CD4-positive, alpha-beta T cell (primary cell): ENCODE measurements around the gene METTL21C. TPM values are rescaled to one million over a fixed set of nuclear protein-coding genes. Genes with fewer than 3 reads are reported as not detected.

ENCODE experiments used
- ATAC-seq: fragments of 200-7000 bp; cut with Tn5 transposase; one replicate; pipeline ENCODE4 v1.10.0; 2022; ENCODE audit warnings: mild to moderate bottlenecking; ENCODE audit not compliant: poor library complexity
- CTCF ChIA-PET: fragments of 350-600 bp; sonication (Branson Sonifier 250); formaldehyde crosslinking; loops from one replicate; lab custom pipeline; 2021; ENCODE audit warnings: antibody characterized with exemption, inconsistent platforms; lab: Charles Lee
- POLR2A ChIA-PET: fragments of 350-600 bp; sonication (Branson Sonifier 250); formaldehyde crosslinking; loops from one replicate; lab custom pipeline; 2021; ENCODE audit warnings: antibody characterized with exemption, inconsistent platforms; lab: Charles Lee
- DNase-seq, 14 experiments: peaks; one replicate each; pipeline ENCODE4 v3.0.0-alpha.2; 2013 to 2020; ENCODE audit warnings: mixed read lengths in 2 of 14
- H3K27ac ChIP-seq, 2 donors: one replicate each; pipeline versions ENCODE4 v1.5.1 to v1.7.0; 2013; ENCODE audit warnings: low read length in 2 of 2, low read depth in 1 of 2, mild to moderate bottlenecking in 1 of 2
- H3K27me3 ChIP-seq, 2 experiments: 1 replicate in 1 of 2; 2 replicates in 1 of 2; pipeline versions ENCODE4 v1.6.1 to v1.7.0; 2013; ENCODE audit warnings: low read length in 2 of 2, control low read depth in 1 of 2, mild to moderate bottlenecking in 1 of 2, moderate library complexity in 1 of 2; ENCODE audit not compliant: insufficient read depth in 2 of 2, control insufficient read depth in 1 of 2
- H3K36me3 ChIP-seq: one replicate; pipeline ENCODE4 v1.6.1; 2013; ENCODE audit warnings: low read length, control low read depth; ENCODE audit not compliant: insufficient read depth
- H3K4me1 ChIP-seq: one replicate; pipeline ENCODE4 v1.6.1; 2013; ENCODE audit warnings: low read length, control low read depth; ENCODE audit not compliant: insufficient read depth
- H3K4me3 ChIP-seq: one replicate; pipeline ENCODE4 v1.5.1; 2013; ENCODE audit warnings: mild to moderate bottlenecking, low read length, moderate library complexity
- H3K9me3 ChIP-seq, 2 experiments: 1 replicate in 1 of 2; 2 replicates in 1 of 2; pipeline versions ENCODE4 v1.6.1 to v1.7.0; 2013; ENCODE audit warnings: low read length in 2 of 2, mild to moderate bottlenecking in 2 of 2, control low read depth in 1 of 2, moderate library complexity in 1 of 2; ENCODE audit not compliant: control insufficient read depth in 1 of 2, insufficient read depth in 1 of 2
- H3K27ac Mint-ChIP-seq: one replicate; pipeline ENCODE4 v1.8.0; 2020; ENCODE audit warnings: mixed read lengths
- H3K27me3 Mint-ChIP-seq: one replicate; pipeline ENCODE4 v1.8.0; 2021; ENCODE audit warnings: mixed read lengths
- H3K36me3 Mint-ChIP-seq: one replicate; pipeline ENCODE4 v1.8.0; 2021; ENCODE audit warnings: low read depth, mixed read lengths
- H3K4me1 Mint-ChIP-seq: one replicate; pipeline ENCODE4 v1.8.0; 2021; ENCODE audit warnings: low read depth, mixed read lengths
- H3K4me3 Mint-ChIP-seq: one replicate; pipeline ENCODE4 v1.8.0; 2020; ENCODE audit warnings: mild to moderate bottlenecking, mixed read lengths
- H3K9me3 Mint-ChIP-seq: one replicate; pipeline ENCODE4 v1.8.0; 2020; ENCODE audit warnings: mixed read lengths
- CTCF ChIP-seq: fragments of 200-600 bp; IDR thresholded peaks from one replicate; pipeline ENCODE4 v1.8.0; 2022; ENCODE audit warnings: antibody characterized with exemption, mild to moderate bottlenecking
- intact Hi-C, 2 experiments: fragments of 100-400 bp; cut with DNase I in 1 of 2; cut with micrococcal nuclease in 1 of 2; formaldehyde crosslinking; loops; one replicate each; pipeline versions ENCODE4 v1.15.1 to v1.9.0; 2023 to 2025; cut with DNase I, micrococcal nuclease
- total RNA-seq, 174 experiments: library from RNA in 2 of 174; stranded (reverse) in 2 of 174; gene quantifications; one replicate each; pipeline ENCODE4 v1.2.3 and lab custom pipeline; 2021 to 2026

METTL21C gene
- total RNA-seq, 2 experiments from 2014 or later, result not detected

DNA sequence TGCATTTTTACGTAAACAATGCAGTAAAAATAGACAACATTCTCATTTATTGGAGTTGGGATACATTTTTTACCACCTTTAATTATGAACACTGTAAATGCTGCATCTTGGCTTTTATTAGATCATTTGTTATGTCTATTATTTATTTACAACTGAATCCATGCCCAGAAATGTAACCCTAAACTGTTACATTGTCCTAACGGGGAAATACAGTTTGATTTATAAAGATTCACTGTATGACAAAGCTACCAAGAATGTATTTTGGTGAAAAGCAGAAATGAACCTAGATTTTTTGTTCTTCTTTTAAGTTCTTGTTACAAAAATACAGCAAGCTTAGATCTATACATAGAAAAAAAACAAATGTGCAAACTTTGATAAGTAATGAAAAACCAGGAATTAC is 1.1 kb downstream of the METTL21C start:
- Histone ChIP-seq H3K27me3 (peaks cover 0 to 2% of the 10 kb centered on the region in 2 experiments), H3K4me3 (no peak overlapping the region), H3K4me1 (no peaks in the 10 kb centered on the region), H3K27ac (no peak overlapping the region), H3K36me3 (no peaks in the 10 kb centered on the region), H3K9me3 (no peaks in the 10 kb centered on the region)
- ChIA-PET CTCF (no interaction called here), POLR2A (no interaction called here)
- H3K4me1 Mint-ChIP-seq, result no peaks in the 10 kb centered on the region
- peaks cover 60% of the 10 kb centered on the region for H3K27me3 Mint-ChIP-seq
- TF ChIP-seq CTCF, result no peak
- intact Hi-C loops, result no loop called here
- H3K4me3 Mint-ChIP-seq, result no peak overlapping the region
- peaks cover 3% of the 10 kb centered on the region for H3K9me3 Mint-ChIP-seq
- H3K27ac Mint-ChIP-seq, result no peak overlapping the region
- no peaks in the 10 kb centered on the region for H3K36me3 Mint-ChIP-seq
- DNase-seq (no peak), ATAC-seq (no peak)

GRCh38 chr13:102693250-102693649 is 1.6 kb downstream of the METTL21C start:
- H3K4me3 ChIP-seq, result no peak overlapping the region
- CTCF ChIA-PET, result no interaction called here
- H3K4me1 Mint-ChIP-seq, result no peaks in the 10 kb centered on the region
- no peak overlapping the region for H3K4me3 Mint-ChIP-seq
- no peaks in the 10 kb centered on the region for H3K36me3 ChIP-seq
- no peaks in the 10 kb centered on the region for H3K9me3 ChIP-seq
- ATAC-seq, result no peak
- no peaks in the 10 kb centered on the region for H3K36me3 Mint-ChIP-seq
- no peak for TF ChIP-seq CTCF
- H3K27me3 Mint-ChIP-seq, result peaks cover 55% of the 10 kb centered on the region
- intact Hi-C loops, result no loop called here
- no peak overlapping the region for H3K27ac ChIP-seq
- H3K4me1 ChIP-seq, result peaks cover under 1% of the 10 kb centered on the region
- no peak overlapping the region for H3K27ac Mint-ChIP-seq
- no peak for DNase-seq
- peaks cover 0 to 2% of the 10 kb centered on the region in 2 experiments for H3K27me3 ChIP-seq
- POLR2A ChIA-PET, result no interaction called here
- no peaks in the 10 kb centered on the region for H3K9me3 Mint-ChIP-seq

GRCh38 chr13:102692491-102692826 is 2.4 kb downstream of the METTL21C start:
- TF ChIP-seq CTCF, result no peak
- DNase-seq (no peak), ATAC-seq (no peak)
- H3K4me1 Mint-ChIP-seq, result peaks cover 1% of the 10 kb centered on the region
- Histone ChIP-seq H3K4me1 (peaks cover 4% of the 10 kb centered on the region), H3K27ac (no peak overlapping the region), H3K9me3 (no peaks in the 10 kb centered on the region), H3K4me3 (no peak overlapping the region), H3K36me3 (no peaks in the 10 kb centered on the region), H3K27me3 (peaks cover 0 to 2% of the 10 kb centered on the region in 2 experiments)
- H3K27me3 Mint-ChIP-seq, result peaks cover 52% of the 10 kb centered on the region
- H3K36me3 Mint-ChIP-seq, result no peaks in the 10 kb centered on the region
- H3K27ac Mint-ChIP-seq, result no peak overlapping the region
- no peak overlapping the region for H3K4me3 Mint-ChIP-seq
- CTCF ChIA-PET, result no interaction called here
- POLR2A ChIA-PET, result no interaction called here
- intact Hi-C loops, result no loop called here
- H3K9me3 Mint-ChIP-seq, result no peaks in the 10 kb centered on the region
